ENCODE results near the gene TRIM32. TPM values are rescaled to one million over a fixed set of nuclear protein-coding genes. Genes with fewer than 3 reads are reported as not detected.

The TRIM32 gene
- total RNA-seq, 1 experiment from 2014 or later = 17.8 TPM

DNA sequence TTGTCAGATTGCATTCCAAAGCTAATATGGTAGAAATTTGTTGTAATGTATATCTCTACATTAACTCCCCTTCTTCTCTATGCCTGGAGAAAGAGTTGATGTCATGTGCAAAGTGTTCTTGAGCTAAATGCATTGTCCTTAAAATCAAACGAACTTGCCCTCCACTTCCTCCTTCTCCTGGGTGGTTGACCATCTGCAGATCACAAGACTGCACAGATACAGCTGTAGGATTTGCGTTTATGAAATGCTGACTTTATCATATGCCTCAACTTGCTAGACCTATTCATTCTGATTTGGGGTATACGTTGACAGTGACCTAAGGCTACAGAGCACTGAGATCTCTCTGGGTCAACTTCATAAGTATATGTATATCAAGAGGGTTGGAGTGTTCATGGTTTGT is 8.3 kb downstream of the TRIM32 start:
- peaks cover 39% of the 10 kb centered on the region for H3K36me3 Mint-ChIP-seq (ENCODE audit: insufficient read depth, unreplicated experiment)
- no peak for DNase-seq (ENCODE audit: unreplicated experiment)
- H3K4me1 Mint-ChIP-seq (ENCODE audit: insufficient read depth, unreplicated experiment) = peaks cover 25% of the 10 kb centered on the region
- intact Hi-C loops (cut with micrococcal nuclease) = no loop called here
- no peaks in the 10 kb centered on the region for H3K9me3 Mint-ChIP-seq (ENCODE audit: unreplicated experiment)
- POLR2A ChIA-PET = interaction anchor here (2.0 kb wide), 1 partner anchor 14 kb away, joined by 4 read pairs; no protein-coding TSS in a partner anchor
- H3K27ac Mint-ChIP-seq (ENCODE audit: low read depth, unreplicated experiment) = no peak overlapping the region
- no peaks in the 10 kb centered on the region for H3K27me3 Mint-ChIP-seq (ENCODE audit: insufficient read depth, unreplicated experiment)
- CTCF ChIA-PET = interaction anchor here (0.6 to 0.8 kb wide), 2 partner anchors 42 to 1108 kb away, joined by 3 to 4 read pairs; no protein-coding TSS in a partner anchor
- BruUV-seq (replicated peaks) = no TSS peak
- no peak overlapping the region for H3K4me3 Mint-ChIP-seq (ENCODE audit: unreplicated experiment)
- TF ChIP-seq, protein P1, sequence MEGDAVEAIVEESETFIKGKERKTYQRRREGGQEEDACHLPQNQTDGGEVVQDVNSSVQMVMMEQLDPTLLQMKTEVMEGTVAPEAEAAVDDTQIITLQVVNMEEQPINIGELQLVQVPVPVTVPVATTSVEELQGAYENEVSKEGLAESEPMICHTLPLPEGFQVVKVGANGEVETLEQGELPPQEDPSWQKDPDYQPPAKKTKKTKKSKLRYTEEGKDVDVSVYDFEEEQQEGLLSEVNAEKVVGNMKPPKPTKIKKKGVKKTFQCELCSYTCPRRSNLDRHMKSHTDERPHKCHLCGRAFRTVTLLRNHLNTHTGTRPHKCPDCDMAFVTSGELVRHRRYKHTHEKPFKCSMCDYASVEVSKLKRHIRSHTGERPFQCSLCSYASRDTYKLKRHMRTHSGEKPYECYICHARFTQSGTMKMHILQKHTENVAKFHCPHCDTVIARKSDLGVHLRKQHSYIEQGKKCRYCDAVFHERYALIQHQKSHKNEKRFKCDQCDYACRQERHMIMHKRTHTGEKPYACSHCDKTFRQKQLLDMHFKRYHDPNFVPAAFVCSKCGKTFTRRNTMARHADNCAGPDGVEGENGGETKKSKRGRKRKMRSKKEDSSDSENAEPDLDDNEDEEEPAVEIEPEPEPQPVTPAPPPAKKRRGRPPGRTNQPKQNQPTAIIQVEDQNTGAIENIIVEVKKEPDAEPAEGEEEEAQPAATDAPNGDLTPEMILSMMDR (IDR thresholded peaks at IDR 0.05; ENCODE audit: unreplicated experiment) = no peak

DNA sequence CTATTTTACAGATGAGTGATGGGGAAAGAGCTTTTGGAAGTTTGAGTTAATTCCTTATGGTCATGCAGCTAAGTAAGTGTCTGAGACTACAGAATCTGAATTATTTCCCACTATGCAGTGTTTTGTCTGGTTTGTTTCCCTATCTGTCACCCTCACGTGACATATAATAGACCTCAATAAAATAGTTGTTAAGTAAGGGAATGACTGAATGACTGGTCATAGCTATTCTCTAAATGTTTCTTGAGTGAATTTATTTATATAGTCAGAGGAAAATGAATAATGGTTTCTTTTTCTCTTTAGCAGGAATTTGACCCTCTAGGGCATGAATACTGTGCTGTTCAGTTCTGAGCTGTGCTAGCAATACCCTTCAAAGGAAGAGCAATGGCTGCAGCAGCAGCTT is 10.3 kb downstream of the TRIM32 start:
- CTCF ChIA-PET = interaction anchor here (0.6 to 1.1 kb wide), 3 partner anchors 24 to 142 kb away, joined by 3 read pairs; no protein-coding TSS in a partner anchor
- H3K4me3 Mint-ChIP-seq (ENCODE audit: unreplicated experiment) = no peak overlapping the region
- intact Hi-C loops (cut with micrococcal nuclease) = no loop called here

DNA sequence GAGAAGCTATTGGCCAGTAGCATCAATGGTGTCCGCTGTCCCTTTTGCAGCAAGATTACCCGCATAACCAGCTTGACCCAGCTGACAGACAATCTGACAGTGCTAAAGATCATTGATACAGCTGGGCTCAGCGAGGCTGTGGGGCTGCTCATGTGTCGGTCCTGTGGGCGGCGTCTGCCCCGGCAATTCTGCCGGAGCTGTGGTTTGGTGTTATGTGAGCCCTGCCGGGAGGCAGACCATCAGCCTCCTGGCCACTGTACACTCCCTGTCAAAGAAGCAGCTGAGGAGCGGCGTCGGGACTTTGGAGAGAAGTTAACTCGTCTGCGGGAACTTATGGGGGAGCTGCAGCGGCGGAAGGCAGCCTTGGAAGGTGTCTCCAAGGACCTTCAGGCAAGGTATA is 10.8 kb downstream of the TRIM32 start:
- ChIA-PET POLR2A (no interaction called here), CTCF (interaction anchor here (0.6 to 1.1 kb wide), 2 partner anchors 29 to 142 kb away, joined by 3 read pairs; no protein-coding TSS in a partner anchor)
- H3K36me3 Mint-ChIP-seq (ENCODE audit: insufficient read depth, unreplicated experiment) = peaks cover 39% of the 10 kb centered on the region
- no peaks in the 10 kb centered on the region for H3K27me3 Mint-ChIP-seq (ENCODE audit: insufficient read depth, unreplicated experiment)
- BruUV-seq (replicated peaks) = no TSS peak
- H3K4me3 Mint-ChIP-seq (ENCODE audit: unreplicated experiment) = no peak overlapping the region
- intact Hi-C loops (cut with micrococcal nuclease) = no loop called here
- H3K4me1 Mint-ChIP-seq (ENCODE audit: insufficient read depth, unreplicated experiment) = peaks cover 37% of the 10 kb centered on the region
- TF ChIP-seq, protein P1 (IDR thresholded peaks at IDR 0.05; ENCODE audit: unreplicated experiment) = no peak
- H3K9me3 Mint-ChIP-seq (ENCODE audit: unreplicated experiment) = no peaks in the 10 kb centered on the region
- DNase-seq (ENCODE audit: unreplicated experiment) = no peak
- no peak overlapping the region for H3K27ac Mint-ChIP-seq (ENCODE audit: low read depth, unreplicated experiment)

More for the DNA sequence above, 10.3 kb downstream of the TRIM32 start:
- TF ChIP-seq, protein P1 (IDR thresholded peaks at IDR 0.05; ENCODE audit: unreplicated experiment) = no peak
- no peaks in the 10 kb centered on the region for H3K9me3 Mint-ChIP-seq (ENCODE audit: unreplicated experiment)
- DNase-seq (ENCODE audit: unreplicated experiment) = no peak
- H3K27ac Mint-ChIP-seq (ENCODE audit: low read depth, unreplicated experiment) = no peak overlapping the region
- POLR2A ChIA-PET = interaction anchor here (1.1 kb wide), 1 partner anchor 11 kb away, joined by 3 read pairs; the partner anchor contains the start of gene TRIM32
- no peaks in the 10 kb centered on the region for H3K27me3 Mint-ChIP-seq (ENCODE audit: insufficient read depth, unreplicated experiment)
- H3K4me1 Mint-ChIP-seq (ENCODE audit: insufficient read depth, unreplicated experiment) = peaks cover 39% of the 10 kb centered on the region
- no TSS peak for BruUV-seq (replicated peaks)
- H3K36me3 Mint-ChIP-seq (ENCODE audit: insufficient read depth, unreplicated experiment) = peaks cover 39% of the 10 kb centered on the region

DNA sequence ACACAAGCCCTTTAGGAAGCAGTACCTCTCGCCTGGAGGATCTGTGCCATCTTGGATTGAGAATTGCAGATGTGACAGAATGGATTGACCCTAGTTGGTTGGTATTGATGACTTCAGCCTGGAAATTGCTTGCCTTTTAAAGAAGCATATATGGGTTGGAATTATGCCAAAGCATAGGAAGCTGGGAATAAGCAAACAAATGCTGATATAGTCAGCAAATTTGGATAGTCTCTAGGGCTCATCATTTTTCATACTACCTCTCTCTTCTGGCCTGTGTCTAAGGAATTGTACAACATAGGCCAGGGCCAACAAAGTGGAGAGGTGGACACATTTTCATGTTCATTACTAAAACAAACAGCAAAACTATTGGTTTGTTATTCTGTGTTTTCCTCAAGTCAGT is 13.2 kb downstream of the TRIM32 start:
- CTCF ChIA-PET = interaction anchor here (0.6 to 1.3 kb wide), 2 partner anchors 36 to 437 kb away, joined by 3 to 5 read pairs; no protein-coding TSS in a partner anchor
- Mint-ChIP-seq H3K36me3 (ENCODE audit: insufficient read depth, unreplicated experiment) (peaks cover 33% of the 10 kb centered on the region), H3K9me3 (ENCODE audit: unreplicated experiment) (no peaks in the 10 kb centered on the region), H3K27me3 (ENCODE audit: insufficient read depth, unreplicated experiment) (no peaks in the 10 kb centered on the region), H3K27ac (ENCODE audit: low read depth, unreplicated experiment) (no peak overlapping the region), H3K4me3 (ENCODE audit: unreplicated experiment) (no peak overlapping the region), H3K4me1 (ENCODE audit: insufficient read depth, unreplicated experiment) (peaks cover 31% of the 10 kb centered on the region)
- intact Hi-C loops (cut with micrococcal nuclease) = no loop called here
- no peak for DNase-seq (ENCODE audit: unreplicated experiment)
- TF ChIP-seq, protein P1 (IDR thresholded peaks at IDR 0.05; ENCODE audit: unreplicated experiment) = no peak
- POLR2A ChIA-PET = no interaction called here
- no TSS peak for BruUV-seq (replicated peaks)

Measured in MCF 10A (cell line).